Spleen (tissue), 11 donors: ENCODE data around the gene CDH26. TPM values are rescaled to one million over a fixed set of nuclear protein-coding genes. Genes with fewer than 3 reads are reported as not detected.

Source experiments
- DNase-seq: peaks from one replicate; pipeline ENCODE4 v3.0.0-alpha.2; 2020
- H3K27ac ChIP-seq, 8 donors: fragments of 200-600 bp; sonication (generic) in 7 of 8; 1 replicate in 4 of 8; 2 replicates in 4 of 8; pipeline versions ENCODE4 v1.5.0 to v1.8.0; 2016 to 2021; ENCODE audit warnings: inconsistent platforms in 4 of 8, mild to moderate bottlenecking in 4 of 8, moderate library complexity in 1 of 8
- H3K27me3 ChIP-seq, 7 donors: fragments of 200-600 bp; sonication (generic) in 6 of 7; replicated peaks in 1 of 7; 1 replicate in 4 of 7; 2 replicates in 3 of 7; pipeline versions ENCODE4 v1.5.0 to v1.8.0; 2016 to 2021; ENCODE audit warnings: inconsistent platforms in 3 of 7, mild to moderate bottlenecking in 1 of 7
- H3K36me3 ChIP-seq, 6 donors: fragments of 200-600 bp; sonication (generic) in 5 of 6; 1 replicate in 4 of 6; 2 replicates in 2 of 6; pipeline versions ENCODE4 v1.5.0 to v1.8.0; 2016 to 2021; ENCODE audit warnings: inconsistent platforms in 2 of 6
- H3K4me1 ChIP-seq, 6 donors: fragments of 200-600 bp; sonication (generic) in 5 of 6; 1 replicate in 3 of 6; 2 replicates in 3 of 6; pipeline versions ENCODE4 v1.5.0 to v1.8.0; 2016 to 2021; ENCODE audit warnings: inconsistent platforms in 3 of 6
- H3K4me3 ChIP-seq, 8 donors: fragments of 200-600 bp; sonication (generic) in 7 of 8; 1 replicate in 4 of 8; 2 replicates in 4 of 8; pipeline versions ENCODE4 v1.5.0 to v1.8.0; 2016 to 2021; ENCODE audit warnings: inconsistent platforms in 4 of 8, mild to moderate bottlenecking in 4 of 8, moderate library complexity in 2 of 8
- H3K9me3 ChIP-seq, 8 donors: fragments of 200-600 bp; sonication (generic) in 7 of 8; 1 replicate in 4 of 8; 2 replicates in 4 of 8; pipeline versions ENCODE4 v1.5.0 to v1.8.0; 2016 to 2021; ENCODE audit warnings: inconsistent platforms in 4 of 8
- POLR2A ChIP-seq, 3 donors: fragments of 450-650 bp; IDR thresholded peaks; one replicate each; pipeline ENCODE4 v1.5.1; 2017; ENCODE audit warnings: antibody characterized with exemption in 3 of 3, mild to moderate bottlenecking in 1 of 3
- POLR2AphosphoS5 ChIP-seq, 3 donors: sonication (generic); formaldehyde crosslinking; IDR thresholded peaks; one replicate each; pipeline ENCODE4 v1.5.1; 2017; ENCODE audit warnings: antibody characterized with exemption in 3 of 3
- WGBS, 5 donors: extraction: QIAGEN DNeasy Blood & Tissue Kit in 3 of 5; methylation state at CpG; one replicate each; pipeline versions ENCODE4 v1.1.5 to v1.1.7; 2013 to 2018; 5-methylcytosine and 5-hydroxymethylcytosine counted together
- intact Hi-C: fragments of 100-400 bp; cut with DNase I; formaldehyde crosslinking; loops from one replicate; pipeline ENCODE4 v1.15.0; 2023; ENCODE audit warnings: low total_unique reads
- polyA plus RNA-seq, 3 donors: library from polyadenylated mRNA; stranded (reverse); fragments of 200-250 nt; gene quantifications; one replicate each; pipeline ENCODE4 v1.2.1, GENCODE V29; 2013
- total RNA-seq, 7 donors: library from RNA; depleted of rRNA in 3 of 7; stranded (reverse); fragments of >200 nt in 3 of 7; fragmentation: NEBNext Ultra II Directional in 4 of 7; extraction: Animal tissue kit (Norgen Biotek cat#: 25700) in 4 of 7; gene quantifications; one replicate each; pipeline versions ENCODE4 v1.1.0 to v1.2.1, GENCODE V29; 2016 to 2021
- TF ChIP-seq, protein P1 (sequence below), 11 experiments: fragments of 200-600 bp in 7 of 11; fragments of 450-650 bp in 4 of 11; sonication (generic) in 4 of 11; IDR thresholded peaks in 8 of 11; conservative IDR thresholded peaks in 3 of 11; 1 replicate in 7 of 11; 2 replicates in 4 of 11; pipeline versions ENCODE4 v1.4.0 to v1.8.0; 2016 to 2021; ENCODE audit warnings: antibody characterized with exemption in 11 of 11, inconsistent platforms in 4 of 11, mild to moderate bottlenecking in 1 of 11
- donor health status: healthy with polysubstance abuse.
- donor health status: DM: no; HTN: no; CAD: no; lungs with moderate emphysema.
- donor health status: DM: no; HTN: no; CAD: no.
- donor health status: Bipolar disorder and iron deficiency.
- donor health status: healthy.
- donor health status: DM: no; HTN: no; CAD: no.
- donor health status: DM: yes; HTN: yes; CAD: no.

CDH26 gene
- total and polyA plus RNA-seq, 10 donors = 0.70 to 6.2 (median 2.0) TPM

DNA sequence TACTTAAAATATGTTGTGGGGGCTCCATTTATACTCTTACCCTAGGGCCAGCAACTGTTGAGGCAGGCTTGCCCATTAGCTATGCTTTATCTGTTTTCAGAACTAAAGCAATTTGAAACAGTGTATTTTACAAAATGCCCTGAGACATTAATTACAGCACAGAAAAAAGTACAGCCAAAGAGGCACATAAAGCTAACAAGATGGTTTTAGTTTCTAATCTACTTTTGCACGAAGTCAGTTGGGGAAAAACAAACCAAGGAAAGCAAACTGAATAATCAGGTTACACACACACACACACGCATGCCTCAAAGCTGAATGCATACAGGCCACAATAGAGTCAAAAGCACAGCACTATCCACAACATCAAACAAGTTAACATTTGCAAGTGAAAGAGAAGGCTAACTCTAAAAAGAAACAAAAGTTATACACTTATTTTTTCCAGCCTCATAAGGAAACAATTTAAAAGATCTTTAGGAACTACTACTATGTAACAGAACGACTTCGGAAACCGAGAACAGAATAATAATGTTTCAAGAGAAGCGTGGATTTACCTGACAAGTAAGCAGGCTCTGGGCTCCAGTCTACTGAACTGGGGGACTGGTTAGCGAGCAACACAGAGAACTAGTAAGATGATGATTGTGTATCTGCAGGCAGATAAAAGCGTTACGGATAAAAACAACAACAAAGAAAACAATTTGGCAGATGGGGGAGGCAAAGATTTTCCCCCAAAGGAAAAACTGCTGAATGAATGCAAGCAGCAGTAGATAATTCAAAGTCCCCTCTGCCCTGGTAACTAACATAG, 26.5 kb upstream of the CDH26 start:
- H3K4me1 ChIP-seq = peaks cover 4 to 42% (median 23%) of the 10 kb centered on the region in 6 donors

DNA sequence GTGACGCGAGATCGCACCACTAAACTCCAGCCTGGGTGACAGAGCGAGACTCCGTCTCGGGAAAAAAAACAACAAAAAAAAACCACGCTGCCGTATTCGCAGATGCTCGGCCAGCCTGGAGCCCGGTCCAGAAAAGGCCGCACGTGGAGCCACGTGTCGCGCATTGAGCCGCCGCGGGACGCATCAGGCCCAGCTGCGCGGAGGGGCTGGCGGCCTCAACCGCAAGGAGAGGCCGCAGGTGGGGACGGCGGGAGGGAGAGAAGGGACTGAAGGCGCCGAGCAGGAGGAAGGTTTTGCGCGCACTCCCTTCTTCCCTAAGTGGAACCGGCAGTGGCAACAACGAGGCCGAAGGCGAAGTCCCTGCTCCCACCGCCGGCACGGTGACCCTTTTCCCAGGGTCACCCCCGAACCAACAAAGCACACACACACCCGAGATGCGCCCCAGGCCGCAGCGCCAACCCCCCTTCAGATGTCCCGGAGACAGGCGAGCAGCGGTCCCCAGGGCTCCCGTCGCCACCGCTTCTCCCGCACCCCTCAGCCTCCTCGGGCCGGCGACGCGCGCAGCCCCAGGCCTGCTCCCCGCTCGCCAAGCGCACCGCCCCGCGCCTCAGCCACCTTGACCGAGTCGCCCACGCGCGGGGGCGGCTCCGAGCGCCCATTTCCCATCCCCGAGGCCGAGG, 25.5 kb upstream of the CDH26 start:
- Histone ChIP-seq H3K9me3 (no peaks in the 10 kb centered on the region), H3K36me3 (no peaks in the 10 kb centered on the region), H3K4me3 (peak overlapping the region in 4 of 8 donors; percentile 59 to 73 (median 68)), H3K4me1 (peaks cover 12 to 52% (median 33%) of the 10 kb centered on the region in 6 donors), H3K27ac (peak overlapping the region in 4 of 8 donors; percentile 76 to 85 (median 78)), H3K27me3 (no peaks in the 10 kb centered on the region)
- 83 to 90% (median 85%) methylated on average over 63 to 72 of the region's 72 CpGs for WGBS, 5 donors
- TF ChIP-seq POLR2AphosphoS5 (IDR thresholded peaks at IDR 0.05) = no peak
- TF ChIP-seq, protein P1, sequence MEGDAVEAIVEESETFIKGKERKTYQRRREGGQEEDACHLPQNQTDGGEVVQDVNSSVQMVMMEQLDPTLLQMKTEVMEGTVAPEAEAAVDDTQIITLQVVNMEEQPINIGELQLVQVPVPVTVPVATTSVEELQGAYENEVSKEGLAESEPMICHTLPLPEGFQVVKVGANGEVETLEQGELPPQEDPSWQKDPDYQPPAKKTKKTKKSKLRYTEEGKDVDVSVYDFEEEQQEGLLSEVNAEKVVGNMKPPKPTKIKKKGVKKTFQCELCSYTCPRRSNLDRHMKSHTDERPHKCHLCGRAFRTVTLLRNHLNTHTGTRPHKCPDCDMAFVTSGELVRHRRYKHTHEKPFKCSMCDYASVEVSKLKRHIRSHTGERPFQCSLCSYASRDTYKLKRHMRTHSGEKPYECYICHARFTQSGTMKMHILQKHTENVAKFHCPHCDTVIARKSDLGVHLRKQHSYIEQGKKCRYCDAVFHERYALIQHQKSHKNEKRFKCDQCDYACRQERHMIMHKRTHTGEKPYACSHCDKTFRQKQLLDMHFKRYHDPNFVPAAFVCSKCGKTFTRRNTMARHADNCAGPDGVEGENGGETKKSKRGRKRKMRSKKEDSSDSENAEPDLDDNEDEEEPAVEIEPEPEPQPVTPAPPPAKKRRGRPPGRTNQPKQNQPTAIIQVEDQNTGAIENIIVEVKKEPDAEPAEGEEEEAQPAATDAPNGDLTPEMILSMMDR (IDR thresholded peaks at IDR 0.05 in 8 of 11, conservative IDR thresholded peaks at IDR 0.05 in 3 of 11) = no peak
- no peak for TF ChIP-seq POLR2A (IDR thresholded peaks at IDR 0.05)
- intact Hi-C loops = no loop called here
- peak; percentile 76 for DNase-seq

More for the DNA sequence above, 26.5 kb upstream of the CDH26 start:
- no peaks in the 10 kb centered on the region for H3K9me3 ChIP-seq
- no peak for DNase-seq
- no peak overlapping the region for H3K4me3 ChIP-seq
- no peaks in the 10 kb centered on the region for H3K27me3 ChIP-seq
- intact Hi-C loops = no loop called here
- H3K27ac ChIP-seq = no peak overlapping the region
- H3K36me3 ChIP-seq = no peaks in the 10 kb centered on the region
- WGBS, 5 donors = 88 to 94% (median 91%) methylated on average over 9 of the region's 9 CpGs
- TF ChIP-seq POLR2AphosphoS5 (IDR thresholded peaks at IDR 0.05) (no peak), POLR2A (IDR thresholded peaks at IDR 0.05) (no peak)
- TF ChIP-seq, protein P1 (IDR thresholded peaks at IDR 0.05 in 8 of 11, conservative IDR thresholded peaks at IDR 0.05 in 3 of 11) = no peak

DNA sequence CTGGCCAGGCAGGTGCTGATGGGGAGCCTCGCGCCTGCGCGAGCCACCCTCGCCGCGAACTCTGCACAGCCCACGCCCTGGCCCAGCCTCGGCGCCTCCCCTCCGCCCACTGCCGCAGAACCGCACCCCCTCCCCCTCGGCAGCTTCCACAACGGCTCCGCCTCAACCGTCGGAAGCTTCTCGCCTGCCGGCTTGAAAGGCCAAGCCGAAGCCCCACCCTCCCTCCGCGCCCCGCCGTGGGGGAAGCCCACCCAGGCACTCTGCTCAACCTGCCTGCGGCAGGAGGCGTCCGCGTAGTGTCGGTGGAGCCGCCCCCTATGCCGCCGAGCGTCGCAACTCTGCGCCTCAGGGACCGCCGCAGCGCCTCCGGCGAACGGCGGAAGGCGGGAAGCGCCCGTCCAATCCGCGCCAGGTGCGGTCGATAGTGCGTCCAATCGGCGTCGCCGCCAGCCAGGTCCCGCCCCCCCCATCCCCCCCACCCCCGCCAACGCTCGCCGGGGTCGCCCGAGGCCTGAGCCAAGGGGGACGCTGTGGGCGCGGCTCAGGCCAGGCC, 24.9 kb upstream of the CDH26 start, which contains the start of gene SYCP2:
SYCP2 (minus strand) TSS at position 342 of the 553 bp plus-strand sequence. CDS start 11,224 bp downstream, outside the sequence.
- TF ChIP-seq POLR2A (IDR thresholded peaks at IDR 0.05) = no peak
- TF ChIP-seq, protein P1 (IDR thresholded peaks at IDR 0.05 in 8 of 11, conservative IDR thresholded peaks at IDR 0.05 in 3 of 11) = no peak
- TF ChIP-seq POLR2AphosphoS5 (IDR thresholded peaks at IDR 0.05) = no peak

More for the DNA sequence above, 24.9 kb upstream of the CDH26 start, which contains the start of gene SYCP2:
- no peaks in the 10 kb centered on the region for H3K9me3 ChIP-seq
- H3K36me3 ChIP-seq = no peaks in the 10 kb centered on the region
- peaks cover 18 to 58% (median 39%) of the 10 kb centered on the region in 6 donors for H3K4me1 ChIP-seq
- 31 to 47% (median 37%) methylated on average over 26 to 65 of the region's 65 CpGs for WGBS, 5 donors
- H3K27me3 ChIP-seq = no peaks in the 10 kb centered on the region
- H3K27ac ChIP-seq = peak within 1 kb of the TSS in 7 of 8 donors; percentile 44 to 85 (median 76)
- peak within 1 kb of the TSS; percentile 52 to 73 (median 68) for H3K4me3 ChIP-seq
- peak; percentile 86 for DNase-seq
- intact Hi-C loops = no loop called here
